ENCODE data around the gene MYL12B. TPM values are rescaled to one million over a fixed set of nuclear protein-coding genes. Genes with fewer than 3 reads are reported as not detected.
"Not testable (repeated sequence)": the region's sequence is repeated elsewhere in the genome, so short reads cannot be mapped to it uniquely, and the experiment has no call there.

MYL12B gene
- total and polyA plus RNA-seq, 3 experiments from 2014 or later: 251 to 1,057 (median 252) TPM

DNA sequence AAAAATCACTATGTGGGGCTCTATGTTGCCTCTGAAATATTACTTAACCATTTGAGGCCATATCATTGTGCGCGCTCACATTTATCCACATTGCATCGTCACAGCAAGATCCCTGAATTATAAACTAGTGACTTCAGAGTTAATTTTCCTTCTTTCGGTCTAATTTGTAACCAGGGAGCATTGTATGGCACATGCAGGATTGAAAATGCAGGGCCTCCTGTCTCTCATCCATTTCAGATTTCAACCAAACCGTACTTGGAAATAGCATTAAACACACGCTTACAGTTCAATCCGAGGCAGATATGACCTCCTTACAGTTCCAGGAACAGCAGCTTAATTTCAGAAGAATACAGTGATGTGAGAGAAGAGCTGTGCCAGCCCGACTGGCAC is 42.7 kb upstream of the MYL12B start:
- no peaks in the 10 kb centered on the region for H3K9me3 ChIP-seq (ENCODE audit: low read length)
- Mint-ChIP-seq H3K27ac (peak overlapping the region in 1 of 8 donors; percentile 25), H3K27me3 (no peaks in the 10 kb centered on the region), H3K4me1 (peaks cover 0 to 2% (median under 1%) of the 10 kb centered on the region in 3 donors), H3K9me3 (no peaks in the 10 kb centered on the region), H3K36me3 (peaks cover 0 to 6% (median 4%) of the 10 kb centered on the region in 3 donors), H3K4me3 (no peak overlapping the region)
- H3K4me1 ChIP-seq (ENCODE audit: insufficient read depth, low read length): no peaks in the 10 kb centered on the region
- no peak for DNase-seq
- POLR2A ChIA-PET: no interaction called here
- no peak overlapping the region for H3K27ac ChIP-seq (ENCODE audit: low read depth, low read length)
- H3K27me3 ChIP-seq (ENCODE audit: insufficient read depth, low read length, poor library complexity, severe bottlenecking): no peaks in the 10 kb centered on the region
- no peaks in the 10 kb centered on the region for H3K36me3 ChIP-seq (ENCODE audit: insufficient read depth, low read length)
- H3K4me3 ChIP-seq (ENCODE audit: low read length): no peak overlapping the region
- CTCF ChIA-PET: interaction anchor here (0.8 kb wide), 1 partner anchor 90 kb away, joined by 3 read pairs; no protein-coding TSS in a partner anchor

DNA sequence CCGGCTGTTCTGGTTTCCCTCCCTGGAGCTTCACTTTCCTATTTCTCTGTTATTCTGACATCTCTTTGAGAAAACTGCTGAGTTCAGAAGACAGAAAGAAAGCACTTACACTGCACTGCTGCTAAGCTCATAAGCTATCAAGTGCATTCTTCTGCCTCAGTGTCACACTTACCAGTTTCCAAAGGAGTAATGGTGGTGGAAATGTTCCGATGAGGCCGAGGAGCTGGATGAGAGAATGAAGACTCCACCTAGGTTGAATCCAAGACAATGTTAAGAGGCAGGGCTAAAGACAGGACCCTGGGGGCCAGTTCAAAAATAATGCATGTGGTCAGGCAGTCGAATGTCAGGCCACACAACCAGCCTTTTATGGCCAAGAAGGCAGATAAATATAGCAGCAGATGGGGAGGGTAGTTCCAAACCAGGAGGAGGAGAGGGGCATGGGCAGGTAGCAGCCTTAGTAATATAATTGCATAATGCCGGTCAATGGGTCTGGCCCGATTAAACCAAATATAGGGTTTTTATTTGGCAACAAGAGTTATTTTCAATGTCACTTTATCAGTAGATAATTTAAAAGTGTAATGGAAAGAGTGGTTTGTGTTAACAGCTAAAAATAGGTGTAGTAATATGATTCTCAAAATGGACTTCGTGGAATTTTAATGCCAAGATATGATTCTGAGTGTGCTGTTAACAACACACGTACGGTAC is 42.1 kb upstream of the MYL12B start, which contains the start of gene MYOM1:
TSS of gene MYOM1 (minus strand) at position 338 of the 705 bp plus-strand sequence. CDS start 4,745 bp downstream, outside the sequence.
- Histone ChIP-seq H3K4me3 (ENCODE audit: low read length) (no peak within 1 kb of the TSS), H3K27me3 (ENCODE audit: insufficient read depth, low read length, poor library complexity, severe bottlenecking) (no peaks in the 10 kb centered on the region), H3K9me3 (ENCODE audit: low read length) (no peaks in the 10 kb centered on the region), H3K27ac (ENCODE audit: low read depth, low read length) (no peak within 1 kb of the TSS), H3K36me3 (ENCODE audit: insufficient read depth, low read length) (no peaks in the 10 kb centered on the region), H3K4me1 (ENCODE audit: insufficient read depth, low read length) (no peaks in the 10 kb centered on the region)
- Mint-ChIP-seq H3K4me3 (no peak within 1 kb of the TSS), H3K9me3 (no peaks in the 10 kb centered on the region), H3K36me3 (peaks cover 0 to 6% (median 4%) of the 10 kb centered on the region in 3 donors), H3K4me1 (no peaks in the 10 kb centered on the region), H3K27me3 (no peaks in the 10 kb centered on the region), H3K27ac (peak within 1 kb of the TSS in 1 of 8 donors; percentile 25)
- no peak for DNase-seq
- CTCF ChIA-PET: interaction anchor here (0.8 to 1.2 kb wide), 2 partner anchors 91 to 225 kb away, joined by 3 read pairs; no protein-coding TSS in a partner anchor
- POLR2A ChIA-PET: interaction anchor here (0.6 kb wide), 2 partner anchors 201 to 260 kb away, joined by 4 to 5 read pairs; no protein-coding TSS in a partner anchor

DNA sequence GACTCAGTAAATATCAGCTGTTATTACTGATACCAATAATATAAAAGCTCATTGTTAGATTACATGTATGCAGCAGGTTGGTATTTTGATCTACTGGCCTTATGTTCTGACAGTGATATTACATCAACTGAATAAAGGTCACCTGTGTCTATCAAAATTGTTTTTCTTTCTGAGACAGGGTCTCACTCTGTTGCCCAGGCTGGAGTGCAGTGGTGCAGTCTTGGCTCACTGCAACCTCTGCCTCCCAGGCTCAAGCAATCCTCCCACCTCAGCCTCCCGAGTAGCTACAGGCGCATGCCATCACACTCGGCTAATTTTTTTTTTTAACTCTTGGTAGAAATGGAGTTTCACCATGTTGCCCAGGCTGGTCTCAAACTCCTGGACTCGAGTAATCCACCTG is 41.1 kb upstream of the MYL12B start:
- H3K4me1 ChIP-seq (ENCODE audit: insufficient read depth, low read length); H3K4me3 ChIP-seq (ENCODE audit: low read length); H3K36me3 Mint-ChIP-seq; DNase-seq; H3K4me1 Mint-ChIP-seq; H3K9me3 ChIP-seq (ENCODE audit: low read length); H3K27me3 Mint-ChIP-seq; H3K36me3 ChIP-seq (ENCODE audit: insufficient read depth, low read length); H3K27me3 ChIP-seq (ENCODE audit: insufficient read depth, low read length, poor library complexity, severe bottlenecking); H3K27ac Mint-ChIP-seq; POLR2A ChIA-PET; H3K9me3 Mint-ChIP-seq; H3K4me3 Mint-ChIP-seq; H3K27ac ChIP-seq (ENCODE audit: low read depth, low read length): not testable (repeated sequence)
- CTCF ChIA-PET: interaction anchor here (1.2 kb wide), 1 partner anchor 226 kb away, joined by 3 read pairs; no protein-coding TSS in a partner anchor

DNA sequence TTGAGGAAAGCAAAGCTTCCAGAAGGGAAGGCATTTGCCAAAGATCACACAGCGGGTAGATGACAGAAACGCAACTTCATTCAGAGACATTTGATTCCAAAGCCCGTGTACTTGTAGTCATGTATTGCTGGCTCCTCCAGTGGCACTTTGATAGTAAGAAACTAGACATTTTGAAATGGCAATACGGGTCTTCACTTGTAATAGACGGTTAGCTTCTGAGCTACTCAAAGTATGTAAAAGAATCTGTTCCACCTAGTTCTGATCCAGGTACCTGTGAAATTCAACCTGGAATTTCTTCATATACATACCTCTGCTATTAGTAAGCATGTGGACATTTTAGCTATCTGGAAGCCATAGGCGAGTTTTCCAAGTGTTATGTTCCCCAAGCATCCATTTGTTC is 40.4 kb upstream of the MYL12B start:
- H3K9me3 Mint-ChIP-seq: no peaks in the 10 kb centered on the region
- H3K4me3 Mint-ChIP-seq: no peak overlapping the region
- peaks cover 0 to 6% (median 2%) of the 10 kb centered on the region in 3 donors for H3K36me3 Mint-ChIP-seq
- ChIA-PET POLR2A (no interaction called here), CTCF (interaction anchor here (1.2 kb wide), 1 partner anchor 227 kb away, joined by 4 read pairs; no protein-coding TSS in a partner anchor)
- no peaks in the 10 kb centered on the region for H3K4me1 ChIP-seq (ENCODE audit: insufficient read depth, low read length)
- no peak overlapping the region for H3K27ac Mint-ChIP-seq
- H3K36me3 ChIP-seq (ENCODE audit: insufficient read depth, low read length): no peaks in the 10 kb centered on the region
- DNase-seq: no peak
- no peak overlapping the region for H3K4me3 ChIP-seq (ENCODE audit: low read length)
- peaks cover 0 to under 1% of the 10 kb centered on the region in 2 donors for H3K27me3 Mint-ChIP-seq
- no peaks in the 10 kb centered on the region for H3K27me3 ChIP-seq (ENCODE audit: insufficient read depth, low read length, poor library complexity, severe bottlenecking)
- no peak overlapping the region for H3K27ac ChIP-seq (ENCODE audit: low read depth, low read length)
- no peaks in the 10 kb centered on the region for H3K4me1 Mint-ChIP-seq
- H3K9me3 ChIP-seq (ENCODE audit: low read length): no peaks in the 10 kb centered on the region

DNA sequence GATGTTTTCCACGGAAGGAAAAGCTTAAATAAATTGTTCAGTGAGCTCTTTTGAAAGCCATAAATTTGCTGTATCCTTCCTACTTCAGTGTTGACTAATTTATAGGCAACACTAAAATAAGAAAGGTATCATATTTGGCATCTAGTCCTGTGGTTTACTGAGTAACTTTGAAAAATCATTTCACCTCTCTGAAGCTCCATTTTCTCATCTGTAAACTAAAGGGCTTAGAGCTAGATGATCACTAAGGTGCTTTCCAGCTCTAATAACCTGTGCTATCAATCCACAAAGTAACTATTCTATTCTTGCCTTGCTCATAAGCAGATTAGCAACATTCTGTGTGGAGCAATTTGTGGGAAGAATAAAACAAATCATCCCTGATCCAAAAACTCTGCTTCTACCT is 38.6 kb upstream of the MYL12B start:
- no peaks in the 10 kb centered on the region for H3K4me1 Mint-ChIP-seq
- H3K9me3 Mint-ChIP-seq: no peaks in the 10 kb centered on the region
- Histone ChIP-seq H3K27me3 (ENCODE audit: insufficient read depth, low read length, poor library complexity, severe bottlenecking) (no peaks in the 10 kb centered on the region), H3K36me3 (ENCODE audit: insufficient read depth, low read length) (no peaks in the 10 kb centered on the region), H3K27ac (ENCODE audit: low read depth, low read length) (no peak overlapping the region), H3K9me3 (ENCODE audit: low read length) (no peaks in the 10 kb centered on the region), H3K4me1 (ENCODE audit: insufficient read depth, low read length) (no peaks in the 10 kb centered on the region), H3K4me3 (ENCODE audit: low read length) (no peak overlapping the region)
- no peak for DNase-seq
- CTCF ChIA-PET: no interaction called here
- H3K36me3 Mint-ChIP-seq: peaks cover 0 to 6% (median 2%) of the 10 kb centered on the region in 3 donors
- H3K27ac Mint-ChIP-seq: no peak overlapping the region
- POLR2A ChIA-PET: no interaction called here
- peaks cover 0 to 1% of the 10 kb centered on the region in 2 donors for H3K27me3 Mint-ChIP-seq
- H3K4me3 Mint-ChIP-seq: no peak overlapping the region

DNA sequence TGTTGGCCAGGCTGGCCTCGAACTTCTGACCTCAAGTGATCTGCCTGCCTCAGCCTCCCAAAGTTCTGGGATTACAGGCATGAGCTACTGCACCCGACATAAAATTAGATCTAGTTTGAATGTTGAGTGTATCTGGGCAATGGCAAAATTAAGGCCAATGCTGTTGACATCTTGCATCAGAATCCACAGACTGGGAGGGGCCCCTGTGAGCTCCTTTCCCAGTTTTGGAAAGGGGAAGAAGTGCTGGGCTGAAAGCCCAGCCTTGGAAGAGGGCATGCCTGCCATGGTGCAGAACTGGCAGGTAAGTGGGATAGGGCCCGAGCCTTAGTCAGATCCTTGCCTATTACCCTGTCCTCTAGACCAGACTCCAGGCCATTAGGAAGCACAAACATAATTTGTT is 37.7 kb upstream of the MYL12B start:
- peaks cover 0 to 1% of the 10 kb centered on the region in 2 donors for H3K27me3 Mint-ChIP-seq
- H3K4me1 ChIP-seq (ENCODE audit: insufficient read depth, low read length): no peaks in the 10 kb centered on the region
- no peak overlapping the region for H3K27ac ChIP-seq (ENCODE audit: low read depth, low read length)
- CTCF ChIA-PET: no interaction called here
- no peaks in the 10 kb centered on the region for H3K4me1 Mint-ChIP-seq
- DNase-seq: no peak
- peaks cover 0 to 6% (median 2%) of the 10 kb centered on the region in 3 donors for H3K36me3 Mint-ChIP-seq
- no peaks in the 10 kb centered on the region for H3K36me3 ChIP-seq (ENCODE audit: insufficient read depth, low read length)
- no peaks in the 10 kb centered on the region for H3K9me3 Mint-ChIP-seq
- no peak overlapping the region for H3K4me3 Mint-ChIP-seq
- H3K27ac Mint-ChIP-seq: no peak overlapping the region
- H3K9me3 ChIP-seq (ENCODE audit: low read length): no peaks in the 10 kb centered on the region
- H3K4me3 ChIP-seq (ENCODE audit: low read length): no peak overlapping the region
- POLR2A ChIA-PET: no interaction called here
- H3K27me3 ChIP-seq (ENCODE audit: insufficient read depth, low read length, poor library complexity, severe bottlenecking): no peaks in the 10 kb centered on the region

DNA sequence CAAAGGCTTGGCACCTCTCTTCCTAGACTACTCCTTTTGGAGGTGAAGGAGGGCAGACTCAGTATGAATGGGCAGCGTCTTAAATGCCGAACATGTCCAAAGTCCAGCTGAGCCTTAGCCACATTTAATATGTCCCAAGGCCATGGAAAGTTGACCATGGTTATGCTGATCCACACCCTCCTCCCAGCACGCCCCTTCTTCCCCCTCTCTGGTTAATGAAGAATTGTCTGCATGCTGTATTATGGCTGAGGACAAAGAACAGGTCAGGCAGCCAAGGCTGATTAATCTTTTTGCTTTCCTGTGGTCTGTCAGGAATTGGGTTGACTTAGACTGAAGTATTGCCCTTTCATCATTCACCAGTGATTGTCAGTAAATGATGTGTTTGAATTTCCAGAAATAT is 36.3 kb upstream of the MYL12B start:
- H3K4me1 Mint-ChIP-seq: no peaks in the 10 kb centered on the region
- no peak for DNase-seq
- peaks cover 0 to 6% (median 2%) of the 10 kb centered on the region in 3 donors for H3K36me3 Mint-ChIP-seq
- CTCF ChIA-PET: no interaction called here
- Histone ChIP-seq H3K36me3 (ENCODE audit: insufficient read depth, low read length) (no peaks in the 10 kb centered on the region), H3K27me3 (ENCODE audit: insufficient read depth, low read length, poor library complexity, severe bottlenecking) (no peaks in the 10 kb centered on the region), H3K4me3 (ENCODE audit: low read length) (no peak overlapping the region), H3K27ac (ENCODE audit: low read depth, low read length) (no peak overlapping the region), H3K9me3 (ENCODE audit: low read length) (no peaks in the 10 kb centered on the region), H3K4me1 (ENCODE audit: insufficient read depth, low read length) (no peaks in the 10 kb centered on the region)
- H3K27ac Mint-ChIP-seq: no peak overlapping the region
- H3K4me3 Mint-ChIP-seq: no peak overlapping the region
- H3K27me3 Mint-ChIP-seq: peaks cover 0 to 1% of the 10 kb centered on the region in 2 donors
- POLR2A ChIA-PET: no interaction called here
- no peaks in the 10 kb centered on the region for H3K9me3 Mint-ChIP-seq

DNA sequence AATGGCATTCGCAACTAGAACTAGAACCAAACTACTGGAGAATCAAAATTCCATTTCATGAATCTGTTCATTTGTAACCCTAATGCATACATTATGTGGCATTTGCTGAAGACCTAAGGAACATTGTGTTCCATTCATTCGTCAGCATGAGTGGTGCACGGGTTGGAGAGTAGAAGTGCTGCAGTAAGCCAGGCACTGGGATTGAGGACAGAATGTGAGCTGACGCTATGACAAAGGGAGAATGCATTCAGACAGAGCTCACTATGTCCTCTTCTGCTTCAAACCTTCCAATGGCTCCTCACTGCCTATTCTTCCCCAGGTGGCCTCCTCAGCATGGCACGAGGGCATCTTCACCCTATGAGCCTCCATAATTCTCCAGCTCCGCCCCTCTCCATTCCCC is 35.9 kb upstream of the MYL12B start:
- H3K27ac Mint-ChIP-seq: no peak overlapping the region
- peaks cover 0 to 1% of the 10 kb centered on the region in 2 donors for H3K27me3 Mint-ChIP-seq
- Histone ChIP-seq H3K27me3 (ENCODE audit: insufficient read depth, low read length, poor library complexity, severe bottlenecking) (no peaks in the 10 kb centered on the region), H3K4me3 (ENCODE audit: low read length) (no peak overlapping the region), H3K36me3 (ENCODE audit: insufficient read depth, low read length) (no peaks in the 10 kb centered on the region), H3K4me1 (ENCODE audit: insufficient read depth, low read length) (no peaks in the 10 kb centered on the region), H3K27ac (ENCODE audit: low read depth, low read length) (no peak overlapping the region), H3K9me3 (ENCODE audit: low read length) (no peaks in the 10 kb centered on the region)
- no peaks in the 10 kb centered on the region for H3K9me3 Mint-ChIP-seq
- ChIA-PET CTCF (no interaction called here), POLR2A (no interaction called here)
- no peak overlapping the region for H3K4me3 Mint-ChIP-seq
- DNase-seq: no peak
- H3K4me1 Mint-ChIP-seq: peaks cover 0 to 4% (median 2%) of the 10 kb centered on the region in 3 donors
- peaks cover 0 to 11% (median 4%) of the 10 kb centered on the region in 3 donors for H3K36me3 Mint-ChIP-seq
